NCI-H524 treated with DMSO at 0.1 percent for 48 hours (cell line): Measurements from ENCODE around the gene TMEM176A.
A peak's percentile ranks its signal among the peaks of the same experiment; 100 is the strongest.
"Not testable (repeated sequence)": the region's sequence is repeated elsewhere in the genome, so short reads cannot be mapped to it uniquely, and the experiment has no call there.

Experiments
- DNase-seq: peaks from one replicate; lab custom pipeline; 2025; lab: John Stamatoyannopoulos, UW

Gene TMEM176A

DNA sequence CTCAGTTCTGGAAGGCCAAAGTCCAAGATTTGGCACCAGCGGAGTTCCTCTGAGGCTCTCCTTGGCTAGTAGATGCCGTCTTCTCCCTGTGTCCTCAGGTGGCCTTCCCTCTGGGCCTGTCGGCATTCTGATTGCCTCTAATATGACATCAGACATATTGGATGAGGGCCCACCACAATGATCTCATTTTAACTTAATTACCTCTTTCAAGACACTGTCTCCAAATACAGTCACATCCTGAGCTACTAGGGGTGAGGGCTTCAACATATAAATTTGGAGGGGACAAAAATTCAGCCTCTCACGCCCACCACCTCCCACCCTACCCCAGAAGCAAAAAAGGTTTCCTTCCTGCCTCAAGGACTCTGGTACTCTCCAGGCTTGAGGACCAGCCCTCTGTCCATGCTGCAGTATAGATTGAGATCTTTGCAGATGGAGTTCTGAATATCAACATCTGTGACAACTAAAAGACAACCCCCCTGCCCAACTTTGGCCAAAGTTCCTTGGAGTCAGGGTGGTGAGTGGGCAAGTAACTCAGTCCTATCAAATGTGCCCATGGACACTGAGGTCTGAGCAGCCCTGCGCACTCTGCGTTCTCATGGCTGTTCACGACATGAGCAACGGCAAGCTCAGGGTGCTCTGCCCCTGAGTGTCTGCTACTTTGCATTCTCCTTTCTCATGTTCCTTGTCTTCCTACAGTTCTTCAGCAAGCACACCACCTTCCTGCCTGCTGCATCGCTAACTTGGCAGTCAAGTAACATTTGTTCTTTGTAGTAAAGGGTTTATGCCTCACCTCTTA, 11.9 kb upstream of the TMEM176A start:
- no peak for DNase-seq

DNA sequence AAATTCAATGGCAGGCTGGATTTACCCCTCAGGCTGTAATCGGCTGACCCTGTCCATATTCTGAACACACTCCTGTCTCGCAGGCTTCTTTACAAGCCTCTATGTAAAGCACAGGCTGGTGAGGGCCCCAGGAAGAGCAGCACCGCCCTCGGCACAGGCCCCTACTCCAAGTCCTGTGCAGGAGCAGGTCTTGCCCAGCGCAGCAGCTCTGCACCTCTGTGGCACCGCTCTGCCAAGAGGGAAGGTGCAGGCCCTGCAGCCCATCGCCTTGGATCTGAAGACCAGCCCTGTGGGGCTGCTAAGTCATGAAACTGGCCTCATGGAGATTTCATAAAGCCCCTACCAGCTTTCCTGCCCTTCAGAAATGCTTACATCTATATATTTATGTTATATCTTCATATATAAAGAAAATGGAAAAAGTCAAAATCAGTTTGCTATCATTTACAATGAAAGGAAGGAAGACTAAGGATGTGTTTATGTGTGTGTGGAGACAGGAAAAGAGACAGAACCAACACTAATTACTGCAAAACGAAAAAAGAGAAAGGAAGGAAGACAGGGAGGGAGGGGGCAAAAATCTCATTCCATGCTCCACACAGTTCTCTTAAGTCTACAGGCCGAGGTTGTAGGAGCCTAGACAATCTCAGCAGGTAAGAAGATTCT, 10.0 kb upstream of the TMEM176A start:
- no peak for DNase-seq

DNA sequence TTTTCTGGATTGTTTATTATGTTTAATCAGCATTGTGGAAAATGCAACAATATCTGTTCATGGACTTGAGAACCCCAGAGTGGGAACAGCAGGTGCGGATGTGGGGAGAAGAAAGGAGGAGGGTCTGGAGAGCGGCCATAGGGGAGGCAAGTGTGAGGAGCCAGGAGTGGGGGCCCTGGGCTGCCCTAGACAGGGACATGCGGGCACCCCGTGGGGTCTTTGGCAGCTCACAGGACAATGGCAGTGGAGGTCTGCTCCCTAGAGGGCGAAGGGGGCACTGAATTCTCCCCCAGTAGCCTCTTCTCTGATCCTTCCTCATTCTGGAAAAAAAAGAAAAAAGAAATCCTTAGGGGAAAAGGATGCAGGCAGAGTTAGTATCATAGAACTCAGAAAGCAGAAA, 9.3 kb upstream of the TMEM176A start:
- DNase-seq, result no peak

DNA sequence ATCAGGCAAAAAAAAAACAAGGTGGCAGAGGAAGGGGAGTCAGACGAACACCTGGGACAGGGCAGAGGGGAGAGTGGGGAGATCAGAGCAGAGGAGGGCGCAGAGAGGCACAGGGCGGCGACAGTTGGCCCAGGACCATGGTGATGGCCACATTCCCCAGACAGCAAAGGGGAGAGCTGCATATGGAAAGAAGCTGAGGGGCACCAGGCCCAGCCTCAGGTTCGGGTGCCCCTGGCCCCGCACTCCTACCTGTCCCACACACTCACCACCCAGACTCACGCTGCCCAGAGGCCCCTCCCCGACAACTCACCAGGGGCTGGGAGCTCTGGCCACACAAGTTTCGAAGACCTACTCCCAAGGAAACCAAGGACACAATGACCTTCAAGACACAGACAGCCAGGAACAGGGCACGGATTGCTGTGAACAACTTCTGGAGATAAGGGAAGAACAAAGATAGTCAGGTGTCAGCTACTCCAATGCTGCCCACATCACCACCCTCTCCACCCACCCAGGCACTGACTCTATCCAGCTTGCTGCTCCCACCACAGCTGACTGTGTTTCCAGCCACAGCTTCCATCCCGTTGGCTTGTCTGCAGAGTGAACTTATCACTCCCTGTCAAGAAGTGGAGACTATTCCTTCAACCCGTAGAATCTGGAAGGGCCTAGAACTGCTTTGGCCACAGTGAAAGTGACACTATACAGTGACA, 8.7 kb upstream of the TMEM176A start:
- DNase-seq, result no peak

DNA sequence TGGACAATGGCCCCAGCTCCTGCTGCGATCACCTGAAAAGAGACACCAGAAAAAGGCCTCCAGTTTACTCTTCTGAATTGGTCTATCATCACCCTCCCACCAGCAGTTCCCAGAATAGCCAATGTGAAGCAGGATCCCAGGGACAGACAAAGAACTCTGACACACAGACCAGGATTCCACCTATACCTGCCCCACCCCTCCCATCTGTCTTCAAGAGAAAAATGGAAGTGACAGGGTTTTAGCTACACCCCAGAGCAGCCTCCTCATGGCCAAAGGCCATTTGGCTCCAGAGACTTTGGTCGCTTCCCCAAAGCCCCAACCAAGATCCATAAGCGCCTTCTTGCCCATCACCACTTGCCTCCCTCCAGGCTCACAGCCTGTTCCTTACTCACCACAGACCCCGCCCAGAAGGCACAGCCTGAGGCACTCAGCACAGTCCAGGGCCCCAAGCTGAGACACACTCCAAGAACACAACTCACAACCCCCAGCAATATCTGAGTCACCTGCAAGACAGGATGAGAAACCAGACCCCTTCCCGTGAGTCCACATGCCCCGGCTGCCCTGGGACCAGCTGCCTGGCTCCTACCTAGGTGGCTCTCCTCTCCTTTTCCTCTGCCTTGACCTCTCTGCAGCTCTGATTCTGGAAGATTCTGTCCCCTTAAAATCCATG, 6.9 kb upstream of the TMEM176A start:
- DNase-seq, result no peak

DNA sequence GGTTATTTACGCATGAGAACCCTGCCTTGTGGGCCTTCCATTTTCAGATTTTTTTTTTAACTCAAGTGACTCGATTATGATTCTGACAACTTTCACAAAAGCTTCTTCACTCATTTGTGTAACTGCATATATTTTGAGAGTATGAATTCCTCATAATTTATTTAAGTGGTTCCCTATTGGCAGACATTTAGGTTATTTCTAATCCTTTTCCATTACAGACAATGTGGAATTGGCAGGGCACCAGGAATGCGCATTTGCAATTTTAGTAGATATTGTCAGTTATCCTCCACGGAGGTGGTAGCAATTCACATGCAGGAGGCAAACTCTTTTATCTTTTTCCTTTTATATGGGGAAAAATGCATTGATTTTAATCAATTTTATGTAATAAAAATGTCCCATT, 2.9 kb upstream of the TMEM176A start:
- no peak for DNase-seq

DNA sequence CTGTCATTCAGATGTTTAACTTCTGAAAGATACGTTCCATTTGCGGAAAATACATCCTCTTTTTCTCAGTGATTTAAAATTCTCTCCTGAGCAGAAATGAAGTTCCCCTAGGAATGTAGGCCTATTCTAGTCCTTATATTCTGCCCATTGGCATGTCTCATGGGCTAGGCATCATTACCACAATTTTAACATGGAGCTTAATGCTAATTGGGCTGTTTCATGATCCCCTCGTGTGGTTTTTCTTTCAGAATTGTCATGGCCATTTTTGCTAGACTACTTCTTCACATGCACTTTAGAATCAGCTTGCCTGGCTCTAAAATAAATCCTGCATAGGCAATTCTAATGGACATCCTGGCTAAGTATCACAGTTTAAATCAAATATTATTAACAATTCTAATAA, 1.4 kb upstream of the TMEM176A start:
- no peak for DNase-seq

DNA sequence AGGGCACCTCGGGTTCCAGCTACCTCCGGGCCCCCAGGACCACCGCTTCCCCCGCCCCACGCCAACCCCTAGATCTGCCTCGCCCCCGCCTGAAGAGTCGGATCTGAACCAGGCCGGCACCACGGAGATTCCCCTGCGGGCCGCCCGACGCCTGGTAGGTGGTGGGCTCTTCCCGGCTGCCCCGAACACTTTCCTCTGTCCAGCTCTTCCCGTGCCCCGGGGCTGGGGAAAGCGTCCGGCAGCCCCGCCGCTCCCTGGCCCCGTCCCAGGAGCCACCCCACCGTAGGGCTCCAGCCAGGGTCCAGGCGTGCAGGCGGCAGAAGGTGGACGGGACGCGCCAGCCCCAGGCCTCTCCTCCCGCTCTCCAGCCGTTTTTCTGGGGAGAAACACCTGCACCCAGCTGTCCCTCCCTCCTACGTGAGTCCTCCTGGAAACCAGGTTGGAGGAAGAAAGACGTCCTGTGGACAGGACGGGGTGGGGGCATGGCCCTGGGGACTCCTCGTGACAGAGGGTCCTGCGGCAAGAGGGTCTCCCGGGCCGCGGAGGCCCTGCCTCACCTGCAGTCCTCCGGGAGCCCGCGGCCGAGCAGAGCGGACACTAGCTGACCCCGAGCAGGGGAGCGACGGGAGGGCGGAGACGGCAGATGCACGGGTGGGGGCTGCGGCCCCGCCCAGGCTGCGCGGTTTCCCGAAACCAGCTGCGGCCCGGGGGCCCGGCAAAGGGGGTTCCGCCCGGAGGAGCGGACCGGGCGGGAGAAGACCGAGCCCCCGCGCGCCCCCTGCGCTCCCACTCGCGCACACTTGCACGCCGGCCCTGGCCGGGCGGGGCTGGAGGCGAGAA, 608 bp upstream of the TMEM176A start, which contains the start of gene TMEM176B:
TMEM176B (minus strand) TSS at position 624 of the 840 bp plus-strand sequence. CDS start 3,795 bp downstream, outside the sequence.
- DNase-seq, result no peak

DNA sequence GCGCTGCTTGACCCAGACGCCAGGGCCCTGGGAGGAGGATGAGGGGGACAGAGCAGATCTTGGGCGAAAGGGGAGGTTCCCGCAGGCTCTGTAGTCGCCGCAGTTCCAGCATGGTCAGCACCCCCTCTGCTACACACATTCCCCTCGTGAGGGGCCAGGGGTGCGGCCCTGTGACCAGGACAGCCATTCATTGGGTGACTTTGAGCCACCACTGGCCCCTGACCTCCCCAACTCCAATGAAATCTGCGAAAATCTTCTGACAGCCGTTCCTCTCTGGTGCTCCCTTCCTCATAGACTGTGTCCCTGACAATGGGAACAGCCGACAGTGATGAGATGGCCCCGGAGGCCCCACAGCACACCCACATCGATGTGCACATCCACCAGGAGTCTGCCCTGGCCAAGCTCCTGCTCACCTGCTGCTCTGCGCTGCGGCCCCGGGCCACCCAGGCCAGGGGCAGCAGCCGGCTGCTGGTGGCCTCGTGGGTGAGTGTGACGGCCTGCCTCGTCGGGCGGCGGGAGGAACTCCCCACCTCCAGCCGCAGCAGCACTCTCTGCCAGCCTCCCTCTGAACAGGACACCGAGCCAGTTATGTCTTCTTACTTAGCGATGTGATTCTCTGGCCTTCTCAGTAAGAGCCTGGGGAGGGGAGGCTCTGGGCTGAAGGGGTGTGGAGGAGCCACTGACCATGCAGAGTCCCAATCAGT, 825 bp downstream of the TMEM176A start:
- DNase-seq, result no peak

DNA sequence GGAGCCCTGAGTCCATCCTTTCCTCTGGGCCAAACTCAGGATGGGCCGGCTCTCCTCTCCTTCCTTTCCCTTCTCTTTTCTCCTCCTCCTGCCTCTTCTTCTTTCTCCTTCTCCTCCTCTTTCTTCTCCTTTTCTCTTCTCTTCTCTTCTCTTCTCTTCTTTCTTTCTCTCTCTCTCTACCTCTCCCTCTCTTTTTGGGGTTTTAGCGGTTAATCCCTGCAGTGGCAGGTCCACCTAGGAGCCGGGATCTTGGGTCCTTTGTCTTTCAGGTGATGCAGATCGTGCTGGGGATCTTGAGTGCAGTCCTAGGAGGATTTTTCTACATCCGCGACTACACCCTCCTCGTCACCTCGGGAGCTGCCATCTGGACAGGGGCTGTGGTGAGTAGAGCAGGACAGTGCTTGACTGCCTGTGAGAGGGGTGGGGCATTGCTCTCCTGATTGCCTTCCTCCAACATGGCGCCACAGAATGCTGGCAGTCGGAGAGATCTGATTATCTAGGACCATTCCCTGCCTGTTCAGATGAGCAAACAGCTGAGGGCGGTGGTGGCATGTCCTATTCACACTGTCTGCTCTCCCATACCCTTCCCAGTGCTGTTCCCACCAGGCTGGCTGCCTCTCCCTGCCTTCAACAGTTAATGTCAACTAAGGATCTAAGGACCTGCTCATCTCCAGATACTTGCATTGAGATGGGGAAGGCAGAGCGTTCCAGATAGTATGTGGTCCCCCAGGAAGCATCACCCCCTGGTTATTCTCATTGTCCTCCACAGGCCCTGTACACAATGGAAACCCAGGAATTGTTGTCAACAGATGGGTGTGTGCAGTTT, 1.6 kb downstream of the TMEM176A start:
- peak; percentile 25 for DNase-seq

DNA sequence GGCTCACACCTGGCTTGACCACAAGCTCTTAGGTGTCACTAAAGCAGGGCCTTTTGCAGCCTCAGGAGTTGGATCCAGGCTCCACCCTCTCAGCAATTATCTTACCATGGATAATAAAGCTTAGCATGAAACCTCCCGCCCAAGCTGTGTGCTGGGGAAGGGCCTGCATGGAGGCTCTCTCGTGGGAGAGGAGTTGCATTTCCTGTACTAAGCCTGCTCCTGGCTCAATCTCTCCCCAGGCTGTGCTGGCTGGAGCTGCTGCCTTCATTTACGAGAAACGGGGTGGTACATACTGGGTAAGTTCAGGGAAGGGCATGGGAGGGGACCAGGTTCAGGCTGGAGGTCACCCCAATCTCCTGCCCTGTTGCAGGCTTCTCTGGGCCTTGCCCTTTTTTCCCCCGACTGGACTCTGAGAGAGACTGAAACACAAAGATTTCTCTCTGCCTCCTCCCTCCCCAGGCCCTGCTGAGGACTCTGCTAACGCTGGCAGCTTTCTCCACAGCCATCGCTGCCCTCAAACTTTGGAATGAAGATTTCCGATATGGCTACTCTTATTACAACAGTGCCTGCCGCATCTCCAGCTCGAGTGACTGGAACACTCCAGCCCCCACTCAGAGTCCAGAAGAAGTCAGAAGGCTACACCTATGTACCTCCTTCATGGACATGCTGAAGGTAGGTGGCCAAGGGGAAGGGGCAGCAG, 2.7 kb downstream of the TMEM176A start:
- DNase-seq, result no peak

DNA sequence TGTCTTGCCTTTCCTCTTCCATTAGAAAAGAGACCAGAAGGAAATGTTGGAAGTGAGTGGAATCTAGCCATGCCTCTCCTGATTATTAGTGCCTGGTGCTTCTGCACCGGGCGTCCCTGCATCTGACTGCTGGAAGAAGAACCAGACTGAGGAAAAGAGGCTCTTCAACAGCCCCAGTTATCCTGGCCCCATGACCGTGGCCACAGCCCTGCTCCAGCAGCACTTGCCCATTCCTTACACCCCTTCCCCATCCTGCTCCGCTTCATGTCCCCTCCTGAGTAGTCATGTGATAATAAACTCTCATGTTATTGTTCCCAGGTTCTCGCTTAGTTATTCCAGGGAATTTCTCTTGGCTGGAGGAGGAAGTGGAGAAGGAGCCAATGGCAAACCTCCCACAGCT, 4.2 kb downstream of the TMEM176A start:
- no peak for DNase-seq

DNA sequence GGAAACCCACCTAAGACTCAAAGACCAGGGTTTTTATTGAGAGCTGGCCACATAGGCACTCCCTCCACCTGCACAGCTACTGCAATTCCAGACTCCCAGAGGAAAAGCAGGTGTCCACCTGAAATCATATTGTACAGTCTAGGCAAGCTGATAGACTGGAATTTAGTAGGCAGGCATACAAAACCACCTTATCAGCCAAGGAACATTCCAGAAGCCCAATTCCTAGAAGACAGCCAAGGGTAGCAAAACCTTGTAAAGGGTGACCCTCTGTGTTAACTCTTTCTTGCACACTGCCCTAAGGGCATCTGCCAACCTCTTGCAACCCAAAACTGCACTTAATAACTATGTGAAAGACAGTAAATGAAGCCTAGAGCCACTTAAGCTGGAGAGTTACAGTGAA, 5.3 kb downstream of the TMEM176A start:
- no peak for DNase-seq

DNA sequence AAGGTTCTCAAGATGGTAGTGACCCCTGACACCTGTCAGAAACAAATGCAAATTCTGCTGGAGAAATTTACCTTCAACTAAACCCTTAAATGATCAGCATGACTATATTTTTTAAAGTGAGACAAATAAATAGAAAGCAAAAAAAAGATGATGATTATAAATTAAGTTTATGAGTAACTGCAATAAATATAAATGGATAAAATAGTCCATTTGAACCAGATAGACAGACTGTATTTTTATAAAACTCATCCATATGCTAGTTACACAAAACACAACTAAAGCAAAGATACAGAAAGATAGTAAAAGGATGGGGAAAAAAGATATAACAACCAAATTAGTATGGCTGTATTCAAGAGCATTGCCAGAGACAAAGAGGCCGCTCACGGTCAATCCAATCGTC, 5.9 kb downstream of the TMEM176A start:
- DNase-seq, result no peak

DNA sequence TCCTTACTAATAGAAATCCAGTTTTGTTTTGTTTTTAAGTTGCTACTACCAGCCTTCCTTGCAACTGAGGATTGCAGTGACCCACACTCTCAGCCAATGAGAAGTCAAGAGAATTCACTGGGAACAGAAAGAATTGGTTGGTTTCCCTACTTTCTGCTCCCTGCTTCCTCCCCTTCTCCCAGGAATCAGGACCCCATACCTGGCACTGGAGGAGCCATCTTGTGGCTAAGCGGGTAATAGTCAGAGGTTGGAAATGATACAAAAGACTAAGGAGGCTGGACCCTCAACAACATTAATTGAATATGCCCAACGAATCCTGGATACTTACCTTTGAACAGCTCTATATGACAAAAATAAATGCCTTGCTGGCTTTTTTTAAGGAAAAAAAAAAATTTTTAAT, 6.3 kb downstream of the TMEM176A start:
- DNase-seq, result no peak

DNA sequence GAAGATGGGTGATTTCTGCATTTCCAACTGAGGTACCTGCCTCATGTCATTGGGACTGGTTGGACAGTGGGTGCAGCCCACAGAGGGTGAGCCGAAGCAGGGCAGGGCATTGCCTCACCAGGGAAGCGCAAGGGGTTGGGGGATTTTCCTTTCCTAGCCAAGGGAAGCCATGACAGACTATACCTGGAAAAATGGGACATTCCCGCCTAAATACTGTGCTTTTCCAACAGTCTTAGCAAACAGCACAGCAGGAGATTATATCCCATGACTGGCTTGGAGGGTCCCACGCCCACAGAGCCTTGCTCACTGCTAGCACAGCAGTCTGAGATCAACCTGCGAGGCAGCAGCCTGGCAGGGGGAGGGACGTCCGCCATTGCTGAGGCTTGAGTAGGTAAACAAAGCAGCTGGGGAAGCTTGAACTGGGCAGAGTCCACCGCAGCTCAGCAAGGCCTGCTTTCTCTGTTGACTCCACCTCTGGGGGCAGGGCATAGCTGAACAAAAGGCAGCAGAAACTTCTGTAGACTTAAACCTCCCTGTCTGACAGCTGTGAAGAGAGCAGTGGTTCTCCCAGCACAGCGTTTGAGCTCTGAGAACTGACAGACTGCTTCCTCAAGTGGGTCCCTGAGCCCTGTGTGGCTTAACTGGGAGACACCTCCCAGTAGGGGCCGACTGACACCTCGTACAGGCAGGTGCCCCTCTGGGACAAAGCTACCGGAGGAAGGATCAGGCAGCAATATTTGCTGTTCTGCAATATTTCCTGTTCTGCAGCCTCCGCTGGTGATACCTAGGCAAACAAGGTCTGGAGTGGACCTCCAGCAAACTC, 7.3 kb downstream of the TMEM176A start:
- not testable (repeated sequence) for DNase-seq

DNA sequence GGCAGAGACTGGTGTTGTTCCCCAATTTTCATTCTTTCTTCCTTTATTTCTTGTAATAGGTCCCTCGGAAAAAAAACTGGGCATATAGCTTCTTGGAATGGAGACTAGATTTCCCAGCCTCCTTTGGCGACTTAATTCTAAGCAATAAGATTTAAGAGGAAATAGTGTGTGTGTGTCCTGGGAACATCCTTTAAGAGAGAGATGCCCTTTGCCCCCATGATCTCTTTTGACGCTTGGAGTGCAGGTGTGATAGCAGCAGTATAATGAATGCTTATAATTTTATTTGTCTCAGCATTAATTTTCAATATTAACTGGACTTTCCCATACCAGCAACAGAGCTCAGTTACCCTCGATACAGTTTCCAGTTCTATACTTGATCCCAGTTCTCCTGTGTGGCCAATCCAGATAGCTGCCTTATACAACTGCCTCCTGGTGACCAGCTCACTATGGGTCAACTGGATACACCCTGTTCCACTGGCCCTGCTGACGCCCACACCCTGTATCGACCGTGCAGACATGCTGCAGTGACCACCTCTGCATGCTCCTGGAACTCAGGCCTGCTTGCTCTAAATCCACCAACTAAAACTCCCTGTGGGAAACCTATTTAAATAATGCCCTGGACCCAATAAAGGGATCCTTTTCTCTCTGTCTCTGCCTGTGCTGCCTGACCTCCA, 13.9 kb downstream of the TMEM176A start:
- DNase-seq, result no peak

DNA sequence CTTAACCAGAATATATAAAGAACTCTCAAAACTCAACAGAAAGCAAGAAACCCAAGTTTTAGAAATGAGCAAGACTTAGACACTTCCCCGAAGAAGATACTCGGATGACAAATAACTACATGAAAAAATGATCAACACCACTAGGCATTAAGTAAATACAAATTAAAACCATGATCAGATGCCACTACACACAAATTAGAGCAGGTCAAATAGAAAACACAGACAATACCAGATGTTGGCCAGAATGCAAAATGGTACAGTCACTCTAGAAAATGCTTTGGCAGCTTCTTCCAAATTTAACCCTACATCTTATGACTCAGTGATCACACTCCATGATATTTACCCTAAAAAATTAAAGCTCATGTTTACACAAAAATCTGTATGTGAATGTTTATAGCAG, 18.4 kb downstream of the TMEM176A start:
- no peak for DNase-seq
